Stimulated activated CD4-positive, alpha-beta T cell treated with anti-CD3 and anti-CD28 coated beads, Interleukin-15, amount 100 ng/mL, for 48 hours (primary cell): ENCODE measurements around the gene KCNK15.
"Not testable (repeated sequence)": the region's sequence is repeated elsewhere in the genome, so short reads cannot be mapped to it uniquely, and the experiment has no call there.

ENCODE experiments used
- DNase-seq, 2 donors: peaks; one replicate each; pipeline ENCODE4 v3.0.0-alpha.2; 2020; ENCODE audit warnings: low read depth in 2 of 2

Gene KCNK15

GRCh38 chr20:44758247-44759101, 12.8 kb downstream of the KCNK15 start:
- DNase-seq: no peak

- no peak for DNase-seq
Measured at GRCh38 chr20:44759595-44759994, 13.9 kb downstream of the KCNK15 start.

GRCh38 chr20:44761423-44761822, 15.8 kb downstream of the KCNK15 start:
- DNase-seq: no peak

- DNase-seq: no peak
Measured at GRCh38 chr20:44762466-44763140, 16.9 kb downstream of the KCNK15 start.

GRCh38 chr20:44763798-44764197, 18.1 kb downstream of the KCNK15 start:
- not testable (repeated sequence) for DNase-seq

GRCh38 chr20:44765091-44765490, 19.4 kb downstream of the KCNK15 start:
- DNase-seq: no peak

GRCh38 chr20:44765701-44766347, 20.2 kb downstream of the KCNK15 start:
- no peak for DNase-seq

GRCh38 chr20:44768256-44768655, 22.6 kb downstream of the KCNK15 start:
- DNase-seq: no peak

- no peak for DNase-seq
Measured at GRCh38 chr20:44768854-44769480, 23.3 kb downstream of the KCNK15 start.

GRCh38 chr20:44769481-44769863, 23.8 kb downstream of the KCNK15 start:
- DNase-seq: no peak

- no peak for DNase-seq
Measured at GRCh38 chr20:44770484-44771171, 25.0 kb downstream of the KCNK15 start.

GRCh38 chr20:44771172-44771535, 25.5 kb downstream of the KCNK15 start:
- DNase-seq: no peak

GRCh38 chr20:44772636-44773035, 27.0 kb downstream of the KCNK15 start:
- DNase-seq: no peak

GRCh38 chr20:44773070-44773829, 27.6 kb downstream of the KCNK15 start:
- no peak for DNase-seq

GRCh38 chr20:44776980-44777379, 31.3 kb downstream of the KCNK15 start:
- no peak for DNase-seq

- peak in 1 of 2 donors; percentile 17 for DNase-seq
Measured at GRCh38 chr20:44780226-44780625, 34.6 kb downstream of the KCNK15 start.

GRCh38 chr20:44781118-44781517, 35.5 kb downstream of the KCNK15 start:
- DNase-seq: no peak

GRCh38 chr20:44781791-44782190, 36.1 kb downstream of the KCNK15 start:
- no peak for DNase-seq

- no peak for DNase-seq
Measured at GRCh38 chr20:44784688-44785087, 39.0 kb downstream of the KCNK15 start.

- DNase-seq: no peak
Measured at GRCh38 chr20:44785768-44786167, 40.1 kb downstream of the KCNK15 start.

- no peak for DNase-seq
Measured at GRCh38 chr20:44787299-44787698, 41.6 kb downstream of the KCNK15 start.
